Fibroblast of skin of left quadriceps (primary cell): Measurements from ENCODE around the gene SRPK2.

ENCODE experiments used
- DNase-seq, 2 experiments: peaks; one replicate each; pipeline ENCODE4 v3.0.0-alpha.2; 2013; ENCODE audit warnings: low read depth in 2 of 2

SRPK2 gene

GRCh38 chr7:105098863-105099515, 289.7 kb downstream of the SRPK2 start:
- no peak for DNase-seq

GRCh38 chr7:105097619-105098018, 291.1 kb downstream of the SRPK2 start:
- peak; percentile 88 for DNase-seq

GRCh38 chr7:105096306-105096705, 292.4 kb downstream of the SRPK2 start:
- DNase-seq: no peak

GRCh38 chr7:105094966-105095365, 293.8 kb downstream of the SRPK2 start:
- no peak for DNase-seq

GRCh38 chr7:105088456-105088855, 300.3 kb downstream of the SRPK2 start:
- no peak for DNase-seq

GRCh38 chr7:105087981-105088380, 300.7 kb downstream of the SRPK2 start:
- DNase-seq: no peak

GRCh38 chr7:105086850-105087249, 301.9 kb downstream of the SRPK2 start:
- DNase-seq: no peak

GRCh38 chr7:105084581-105084980, 304.1 kb downstream of the SRPK2 start:
- DNase-seq: no peak

GRCh38 chr7:105079348-105079747, 309.4 kb downstream of the SRPK2 start:
- DNase-seq: no peak

GRCh38 chr7:105073143-105073542, 315.6 kb downstream of the SRPK2 start:
- DNase-seq: no peak

- no peak for DNase-seq
Observed at GRCh38 chr7:105068886-105069285, 319.8 kb downstream of the SRPK2 start.

GRCh38 chr7:105067691-105068090, 321.0 kb downstream of the SRPK2 start:
- DNase-seq: no peak
